ENCODE measurements around the gene MTAP.

Gene MTAP

GRCh38 chr9:21764846-21765245 lies 37.6 kb upstream of the MTAP start:
- H3K4me3 Mint-ChIP-seq, result no peak overlapping the region
- H3K36me3 Mint-ChIP-seq (ENCODE audit: low read depth), result no peaks in the 10 kb centered on the region

GRCh38 chr9:21766096-21766495 lies 36.3 kb upstream of the MTAP start:
- no peaks in the 10 kb centered on the region for H3K36me3 Mint-ChIP-seq (ENCODE audit: low read depth)
- H3K27ac Mint-ChIP-seq, result no peak overlapping the region
- H3K4me3 Mint-ChIP-seq, result no peak overlapping the region
- H3K27me3 Mint-ChIP-seq (ENCODE audit: low read depth, poor library complexity), result peaks cover 24% of the 10 kb centered on the region
- H3K4me1 Mint-ChIP-seq, result no peaks in the 10 kb centered on the region
- H3K9me3 Mint-ChIP-seq, result no peaks in the 10 kb centered on the region
- no peak for DNase-seq
- no peak for TF ChIP-seq CTCF (IDR thresholded peaks at IDR 0.05)

More at GRCh38 chr9:21764846-21765245, 37.6 kb upstream of the MTAP start:
- no peaks in the 10 kb centered on the region for H3K4me1 Mint-ChIP-seq
- no peak for TF ChIP-seq CTCF (IDR thresholded peaks at IDR 0.05)
- DNase-seq, result no peak
- peaks cover 30% of the 10 kb centered on the region for H3K27me3 Mint-ChIP-seq (ENCODE audit: low read depth, poor library complexity)
- no peaks in the 10 kb centered on the region for H3K9me3 Mint-ChIP-seq
- no peak overlapping the region for H3K27ac Mint-ChIP-seq

GRCh38 chr9:21770871-21771560 lies 31.4 kb upstream of the MTAP start:
- H3K27ac Mint-ChIP-seq, result no peak overlapping the region
- no peak for TF ChIP-seq CTCF (IDR thresholded peaks at IDR 0.05)
- no peaks in the 10 kb centered on the region for H3K9me3 Mint-ChIP-seq
- peaks cover 13% of the 10 kb centered on the region for H3K27me3 Mint-ChIP-seq (ENCODE audit: low read depth, poor library complexity)
- no peaks in the 10 kb centered on the region for H3K36me3 Mint-ChIP-seq (ENCODE audit: low read depth)
- H3K4me3 Mint-ChIP-seq, result no peak overlapping the region
- no peaks in the 10 kb centered on the region for H3K4me1 Mint-ChIP-seq
- no peak for DNase-seq

GRCh38 chr9:21777701-21778100 lies 24.7 kb upstream of the MTAP start:
- Mint-ChIP-seq H3K4me1 (no peaks in the 10 kb centered on the region), H3K4me3 (no peak overlapping the region), H3K27me3 (ENCODE audit: low read depth, poor library complexity) (no peaks in the 10 kb centered on the region), H3K27ac (no peak overlapping the region), H3K9me3 (no peaks in the 10 kb centered on the region), H3K36me3 (ENCODE audit: low read depth) (no peaks in the 10 kb centered on the region)
- no peak for TF ChIP-seq CTCF (IDR thresholded peaks at IDR 0.05)
- no peak for DNase-seq

- Mint-ChIP-seq H3K36me3 (ENCODE audit: low read depth) (no peaks in the 10 kb centered on the region), H3K4me3 (no peak overlapping the region), H3K9me3 (no peaks in the 10 kb centered on the region), H3K27me3 (ENCODE audit: low read depth, poor library complexity) (no peaks in the 10 kb centered on the region), H3K27ac (no peak overlapping the region), H3K4me1 (no peaks in the 10 kb centered on the region)
- DNase-seq, result no peak
- no peak for TF ChIP-seq CTCF (IDR thresholded peaks at IDR 0.05)
Measured at GRCh38 chr9:21778304-21778703, 24.1 kb upstream of the MTAP start.

- H3K4me1 Mint-ChIP-seq, result no peaks in the 10 kb centered on the region
- TF ChIP-seq CTCF (IDR thresholded peaks at IDR 0.05), result no peak
- no peak overlapping the region for H3K27ac Mint-ChIP-seq
- no peak overlapping the region for H3K4me3 Mint-ChIP-seq
- no peaks in the 10 kb centered on the region for H3K9me3 Mint-ChIP-seq
- no peak for DNase-seq
- no peaks in the 10 kb centered on the region for H3K36me3 Mint-ChIP-seq (ENCODE audit: low read depth)
- H3K27me3 Mint-ChIP-seq (ENCODE audit: low read depth, poor library complexity), result peaks cover 7% of the 10 kb centered on the region
Measured at GRCh38 chr9:21779397-21779796, 23.0 kb upstream of the MTAP start.

Data from nephron progenitor cell (in vitro differentiated cells).